LNCaP clone FGC (cell line): ENCODE measurements around the gene SMYD3.
A peak's percentile ranks its signal among the peaks of the same experiment; 100 is the strongest.

Experiments used
- DNase-seq: peaks from one replicate; pipeline ENCODE4 v3.0.0-alpha.2; 2011; ENCODE audit warnings: low read depth
- H3K4me3 ChIP-seq: 2 replicates; pipeline ENCODE4 v1.5.1; 2011; ENCODE audit warnings: mild to moderate bottlenecking, low read depth, low read length, control low read depth
- TF ChIP-seq, protein P1 (sequence below): IDR thresholded peaks from 2 replicates; pipeline ENCODE4 v1.5.1; 2012; ENCODE audit warnings: mild to moderate bottlenecking; ENCODE audit not compliant: control insufficient read depth, insufficient read depth; ENCODE audit errors: extremely low read depth

Gene SMYD3

GRCh38 chr1:246048693-246049092, 458.4 kb downstream of the SMYD3 start:
- no peak overlapping the region for H3K4me3 ChIP-seq
- DNase-seq: no peak
- TF ChIP-seq, protein P1, sequence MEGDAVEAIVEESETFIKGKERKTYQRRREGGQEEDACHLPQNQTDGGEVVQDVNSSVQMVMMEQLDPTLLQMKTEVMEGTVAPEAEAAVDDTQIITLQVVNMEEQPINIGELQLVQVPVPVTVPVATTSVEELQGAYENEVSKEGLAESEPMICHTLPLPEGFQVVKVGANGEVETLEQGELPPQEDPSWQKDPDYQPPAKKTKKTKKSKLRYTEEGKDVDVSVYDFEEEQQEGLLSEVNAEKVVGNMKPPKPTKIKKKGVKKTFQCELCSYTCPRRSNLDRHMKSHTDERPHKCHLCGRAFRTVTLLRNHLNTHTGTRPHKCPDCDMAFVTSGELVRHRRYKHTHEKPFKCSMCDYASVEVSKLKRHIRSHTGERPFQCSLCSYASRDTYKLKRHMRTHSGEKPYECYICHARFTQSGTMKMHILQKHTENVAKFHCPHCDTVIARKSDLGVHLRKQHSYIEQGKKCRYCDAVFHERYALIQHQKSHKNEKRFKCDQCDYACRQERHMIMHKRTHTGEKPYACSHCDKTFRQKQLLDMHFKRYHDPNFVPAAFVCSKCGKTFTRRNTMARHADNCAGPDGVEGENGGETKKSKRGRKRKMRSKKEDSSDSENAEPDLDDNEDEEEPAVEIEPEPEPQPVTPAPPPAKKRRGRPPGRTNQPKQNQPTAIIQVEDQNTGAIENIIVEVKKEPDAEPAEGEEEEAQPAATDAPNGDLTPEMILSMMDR: no peak

DNA sequence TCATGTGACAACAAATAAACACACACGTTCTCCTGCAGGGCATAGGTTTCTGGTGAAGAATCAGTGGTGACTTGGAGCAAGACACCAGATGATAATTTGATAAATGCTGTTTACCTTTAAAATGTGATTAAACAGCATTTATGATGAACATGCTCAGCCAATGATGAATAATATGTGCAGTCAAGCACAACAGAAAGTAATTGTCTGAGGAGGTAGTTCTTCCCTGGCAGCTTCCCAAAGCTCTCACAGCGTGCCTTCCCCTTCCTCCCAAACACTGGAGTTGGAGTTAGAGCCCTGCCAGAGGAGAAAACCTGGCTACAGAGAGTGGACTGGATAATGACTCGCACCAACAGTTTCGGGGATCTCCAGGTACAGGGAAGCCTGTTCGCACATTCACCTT, 463.5 kb downstream of the SMYD3 start:
- H3K4me3 ChIP-seq: no peak overlapping the region
- DNase-seq: no peak

GRCh38 chr1:246041360-246041759, 465.7 kb downstream of the SMYD3 start:
- no peak overlapping the region for H3K4me3 ChIP-seq
- DNase-seq: no peak
- TF ChIP-seq, protein P1: no peak

More for the DNA sequence above, 463.5 kb downstream of the SMYD3 start:
- TF ChIP-seq, protein P1: no peak

GRCh38 chr1:246040200-246040890, 466.7 kb downstream of the SMYD3 start:
- DNase-seq: no peak
- no peak overlapping the region for H3K4me3 ChIP-seq
- TF ChIP-seq, protein P1: no peak

DNA sequence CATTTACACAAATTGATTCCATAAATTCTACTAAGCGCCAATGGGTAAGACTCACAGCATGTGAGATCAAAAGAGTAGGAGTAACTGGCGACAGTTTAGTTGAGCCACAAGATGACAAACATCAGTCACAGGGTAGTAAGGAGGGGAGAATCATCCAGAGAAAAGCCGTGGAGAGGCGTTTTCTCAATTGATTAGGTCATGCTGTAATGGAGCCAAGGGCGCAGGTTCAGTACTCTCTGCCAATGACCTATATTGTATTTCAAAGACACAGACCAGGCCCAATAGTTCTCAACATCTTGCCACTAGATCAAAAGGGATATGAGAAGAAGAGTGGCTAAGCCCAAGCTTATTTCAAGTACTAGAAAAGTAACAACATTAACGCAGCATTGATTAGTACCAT, 467.5 kb downstream of the SMYD3 start:
- H3K4me3 ChIP-seq: no peak overlapping the region
- TF ChIP-seq, protein P1: no peak
- DNase-seq: no peak

GRCh38 chr1:246037832-246038231, 469.2 kb downstream of the SMYD3 start:
- DNase-seq: peak; percentile 81
- no peak overlapping the region for H3K4me3 ChIP-seq
- TF ChIP-seq, protein P1: no peak

- no peak overlapping the region for H3K4me3 ChIP-seq
- TF ChIP-seq, protein P1: no peak
- DNase-seq: no peak
Measured at GRCh38 chr1:246036175-246036574, 470.9 kb downstream of the SMYD3 start.
